Endothelial cell of umbilical vein (primary cell): ENCODE data around the gene DEPDC7. TPM values are rescaled to one million over a fixed set of nuclear protein-coding genes. Genes with fewer than 3 reads are reported as not detected.
A peak's percentile ranks its signal among the peaks of the same experiment; 100 is the strongest.
"Not testable (repeated sequence)": the region's sequence is repeated elsewhere in the genome, so short reads cannot be mapped to it uniquely, and the experiment has no call there.

ENCODE experiments used
- BruUV-seq: library from RNA; stranded (reverse); fragments of 400-500 nt; replicated peaks from 2 replicates; lab custom pipeline; 2021; lab: Mats Ljungman, UMichigan
- CTCF ChIA-PET: fragments of 300-600, 350-600 bp; sonication (Branson Sonifier 250); formaldehyde crosslinking; loops from one replicate; lab custom pipeline; 2021; ENCODE audit warnings: antibody characterized with exemption, inconsistent platforms; lab: Charles Lee
- POLR2A ChIA-PET: fragments of 300-600, 350-600 bp; sonication (Branson Sonifier 250); formaldehyde crosslinking; loops from one replicate; lab custom pipeline; 2021; ENCODE audit warnings: antibody characterized with exemption, inconsistent platforms; lab: Charles Lee
- DNase-seq: peaks from one replicate; pipeline ENCODE4 v3.0.0-alpha.2; 2011; ENCODE audit warnings: low read depth, low spot score
- FAIRE-seq: peaks from 2 replicates; lab custom pipeline; 2011; peaks lifted over from hg19 to GRCh38; lab: Jason Lieb, UNC
- H2AFZ ChIP-seq: 2 replicates; pipeline ENCODE4 v1.6.0; 2012; ENCODE audit warnings: low read depth, low read length, control low read depth, inconsistent platforms
- H3K27ac ChIP-seq: 2 replicates; pipeline ENCODE4 v1.5.1; 2011; ENCODE audit warnings: low read depth, mild to moderate bottlenecking, control low read depth, low read length, moderate library complexity; ENCODE audit not compliant: insufficient read depth
- H3K27me3 ChIP-seq, 2 experiments: 2 replicates each; pipeline versions ENCODE4 v1.6.0 to v1.6.1; 2011; ENCODE audit warnings: low read length in 2 of 2, mixed read lengths in 1 of 2; ENCODE audit not compliant: control insufficient read depth in 2 of 2, insufficient read depth in 2 of 2
- H3K36me3 ChIP-seq, 2 experiments: 2 replicates in 1 of 2; 3 replicates in 1 of 2; pipeline ENCODE4 v1.5.1; 2011; ENCODE audit warnings: low read length in 2 of 2, mild to moderate bottlenecking in 1 of 2, moderate library complexity in 1 of 2; ENCODE audit not compliant: control insufficient read depth in 2 of 2, insufficient read depth in 2 of 2; ENCODE audit errors: extremely low read depth in 1 of 2
- H3K4me1 ChIP-seq: 3 replicates; pipeline ENCODE4 v1.5.1; 2011; ENCODE audit warnings: mild to moderate bottlenecking, low read length; ENCODE audit not compliant: control insufficient read depth, insufficient read depth; ENCODE audit errors: extremely low read depth
- H3K4me2 ChIP-seq: 2 replicates; pipeline ENCODE4 v1.6.1; 2011; ENCODE audit warnings: low read length, control low read depth, mixed read lengths; ENCODE audit not compliant: insufficient read depth
- H3K4me3 ChIP-seq, 3 experiments: fragments of 200-600 bp in 1 of 3; sonication (generic), shearing (Covaris generic) in 1 of 3; replicated peaks in 1 of 3; 2 replicates each; pipeline ENCODE4 v1.5.1; 2011 to 2016; ENCODE audit warnings: control low read depth in 3 of 3, low read length in 3 of 3, mild to moderate bottlenecking in 2 of 3, inconsistent platforms in 1 of 3, low read depth in 1 of 3, moderate library complexity in 1 of 3; ENCODE audit not compliant: insufficient read depth in 1 of 3
- H3K79me2 ChIP-seq: 2 replicates; pipeline ENCODE4 v1.6.0; 2012; ENCODE audit warnings: low read length, inconsistent platforms; ENCODE audit not compliant: control insufficient read depth, insufficient read depth
- H3K9ac ChIP-seq: replicated peaks from 2 replicates; pipeline ENCODE3; 2011; ENCODE audit warnings: low read length, control low read depth; ENCODE audit not compliant: insufficient read depth; ENCODE audit errors: extremely low read depth
- H3K9me1 ChIP-seq: replicated peaks from 3 replicates; pipeline ENCODE4 v1.6.0; 2011; ENCODE audit warnings: mild to moderate bottlenecking, low read length; ENCODE audit not compliant: control insufficient read depth, insufficient read depth; ENCODE audit errors: extremely low read depth
- H3K9me3 ChIP-seq: replicated peaks from 2 replicates; pipeline ENCODE4 v1.5.1; 2012; ENCODE audit warnings: low read length, inconsistent platforms; ENCODE audit not compliant: control insufficient read depth, insufficient read depth
- H4K20me1 ChIP-seq: replicated peaks from 2 replicates; pipeline ENCODE3; 2011; ENCODE audit warnings: mild to moderate bottlenecking, low read length; ENCODE audit not compliant: control insufficient read depth, insufficient read depth; ENCODE audit errors: extremely low read depth
- CTCF ChIP-seq, 2 donors: IDR thresholded peaks; 1 replicate in 1 of 2; 2 replicates in 1 of 2; pipeline ENCODE4 v1.5.1; 2011; ENCODE audit warnings: low read length in 2 of 2, mild to moderate bottlenecking in 2 of 2, moderate library complexity in 2 of 2, control low read depth in 1 of 2, inconsistent platforms in 1 of 2, low read depth in 1 of 2; ENCODE audit not compliant: insufficient read depth in 1 of 2; ENCODE audit errors: extremely low read depth in 1 of 2
- EZH2 ChIP-seq: IDR thresholded peaks from 2 replicates; pipeline ENCODE4 v1.6.1; 2012; ENCODE audit warnings: borderline replicate concordance, low read depth, mild to moderate bottlenecking, moderate library complexity, low read length, inconsistent platforms; ENCODE audit not compliant: severe bottlenecking
- FOS ChIP-seq: IDR thresholded peaks from 2 replicates; pipeline ENCODE4 v1.6.1; 2011; ENCODE audit warnings: mild to moderate bottlenecking, low read length, moderate library complexity, borderline replicate concordance; ENCODE audit not compliant: insufficient read depth
- GATA2 ChIP-seq: IDR thresholded peaks from 2 replicates; pipeline ENCODE4 v1.7.0; 2011; ENCODE audit warnings: low read depth, mild to moderate bottlenecking, moderate library complexity, mixed read lengths, low read length; ENCODE audit not compliant: insufficient read length, insufficient read depth
- JUN ChIP-seq: IDR thresholded peaks from 2 replicates; pipeline ENCODE4 v1.6.1; 2011; ENCODE audit warnings: borderline replicate concordance, low read depth; ENCODE audit not compliant: insufficient read length, insufficient read depth
- MAX ChIP-seq: IDR thresholded peaks from 2 replicates; pipeline ENCODE4 v1.6.1; 2011; ENCODE audit not compliant: insufficient read depth, insufficient read length
- MYC ChIP-seq: IDR thresholded peaks from one replicate; pipeline ENCODE4 v1.6.1; 2011; ENCODE audit warnings: mild to moderate bottlenecking, low read depth, low read length
- POLR2A ChIP-seq: IDR thresholded peaks from 2 replicates; pipeline ENCODE4 v1.6.1; 2012; ENCODE audit warnings: low read depth, mild to moderate bottlenecking, control low read depth, low read length
- POLR2AphosphoS5 ChIP-seq: IDR thresholded peaks from 2 replicates; pipeline ENCODE4 v1.6.1; 2012; ENCODE audit warnings: low read depth, mild to moderate bottlenecking, control low read depth, low read length, moderate library complexity; ENCODE audit not compliant: insufficient read depth
- dilution Hi-C: fragments of 300-500 bp; cut with MboI; formaldehyde crosslinking; loops from one replicate; pipeline ENCODE4 v1.15.0; 2019; ENCODE audit warnings: low sequenced_read_pairs; ENCODE audit not compliant: extremely low pct_ligation_motif_present
- intact Hi-C: fragments of 100-400 bp; cut with micrococcal nuclease; formaldehyde crosslinking; loops from one replicate; pipeline ENCODE4 v1.10.0; 2022
- polyA plus RNA-seq, 4 experiments: library from polyadenylated mRNA; depleted of rRNA in 3 of 4; stranded (reverse) in 3 of 4; unstranded in 1 of 4; fragments of >200 nt; gene quantifications; 2 replicates each; pipeline versions ENCODE4 v1.2.1 to v1.2.3, GENCODE V29; 2011 to 2012; ENCODE audit warnings: missing spikeins in 1 of 4
- total RNA-seq: library from RNA; stranded (reverse); gene quantifications from 2 replicates; pipeline ENCODE4 v1.2.3, GENCODE V29; 2021

DEPDC7 gene
- total and polyA plus RNA-seq, 2 donors (not counting 3 experiments of a cell fraction or from before 2014, with no cell fraction given), result 0.08 TPM; not detected in 1

GRCh38 chr11:33028537-33028914 is 12.8 kb downstream of the DEPDC7 start:
- no peak overlapping the region for H3K4me3 ChIP-seq
- H3K4me1 ChIP-seq, result no peaks in the 10 kb centered on the region
- ChIA-PET CTCF (interaction anchor here (1.3 kb wide), 1 partner anchor 8 kb away, joined by 4 read pairs; no protein-coding TSS in a partner anchor), POLR2A (no interaction called here)
- no peak overlapping the region for H3K4me2 ChIP-seq
- no peaks in the 10 kb centered on the region for H3K36me3 ChIP-seq
- intact Hi-C loops, result no loop called here
- H3K27me3 ChIP-seq, result peaks cover 3 to 15% of the 10 kb centered on the region in 2 experiments
- H3K9me3 ChIP-seq, result no peaks in the 10 kb centered on the region
- H3K9ac ChIP-seq, result no peak overlapping the region
- H3K9me1 ChIP-seq, result no peaks in the 10 kb centered on the region
- dilution Hi-C loops, result no loop called here
- TF ChIP-seq POLR2A (no peak), POLR2AphosphoS5 (no peak), CTCF (IDR thresholded peaks at IDR 0.05; ENCODE audit: extremely low read depth in 1 of 2, insufficient read depth in 1 of 2, low read depth in 1 of 2, low read length in 2 of 2) (no peak), MAX (no peak), EZH2 (no peak), MYC (no peak), FOS (no peak), JUN (no peak), GATA2 (no peak)
- no peak overlapping the region for H2AFZ ChIP-seq
- no peak for DNase-seq
- FAIRE-seq, result peak; percentile 26
- H4K20me1 ChIP-seq, result no peaks in the 10 kb centered on the region
- no TSS peak for BruUV-seq
- H3K79me2 ChIP-seq, result no peaks in the 10 kb centered on the region
- H3K27ac ChIP-seq, result no peak overlapping the region

GRCh38 chr11:33029218-33029617 is 13.5 kb downstream of the DEPDC7 start:
- FAIRE-seq, dilution Hi-C loops: not testable (repeated sequence)

More at GRCh38 chr11:33029218-33029617, 13.5 kb downstream of the DEPDC7 start:
- H3K4me3 ChIP-seq, H3K9me1 ChIP-seq, H4K20me1 ChIP-seq, H3K79me2 ChIP-seq, DNase-seq, H3K27ac ChIP-seq, BruUV-seq, H3K4me2 ChIP-seq, H3K36me3 ChIP-seq, POLR2A ChIA-PET, H3K9me3 ChIP-seq, H3K9ac ChIP-seq, H2AFZ ChIP-seq, H3K4me1 ChIP-seq, intact Hi-C loops: not testable (repeated sequence)
- CTCF ChIA-PET, result interaction anchor here (1.0 to 1.3 kb wide), 2 partner anchors 9 to 21 kb away, joined by 3 to 4 read pairs; no protein-coding TSS in a partner anchor
- H3K27me3 ChIP-seq, result peaks cover 3 to 15% of the 10 kb centered on the region in 2 experiments
